Stimulated activated naive CD4-positive, alpha-beta T cell treated with Interleukin-2 at 50 U/mL for 16 hours (primary cell): Measurements from ENCODE around the gene ILKAP.
"Not testable (repeated sequence)": the region's sequence is repeated elsewhere in the genome, so short reads cannot be mapped to it uniquely, and the experiment has no call there.

Experiments
- DNase-seq: peaks from one replicate; lab custom pipeline; 2025; lab: John Stamatoyannopoulos, UW

The ILKAP gene

GRCh38 chr2:238187618-238188548 is 15.6 kb downstream of the ILKAP start:
- no peak for DNase-seq

- DNase-seq, result no peak
These were observed 19.7 kb downstream of the ILKAP start for GRCh38 chr2:238183821-238184220.

GRCh38 chr2:238182362-238182761 is 21.1 kb downstream of the ILKAP start:
- no peak for DNase-seq

GRCh38 chr2:238180554-238180953 is 22.9 kb downstream of the ILKAP start:
- DNase-seq, result no peak

GRCh38 chr2:238176613-238177012 is 26.9 kb downstream of the ILKAP start:
- DNase-seq, result no peak

- no peak for DNase-seq
These were observed 28.8 kb downstream of the ILKAP start for GRCh38 chr2:238174701-238175100.

- no peak for DNase-seq
These were observed 29.2 kb downstream of the ILKAP start for GRCh38 chr2:238174291-238174690.

- no peak for DNase-seq
These were observed 29.8 kb downstream of the ILKAP start for GRCh38 chr2:238173692-238174091.

GRCh38 chr2:238172439-238172838 is 31.1 kb downstream of the ILKAP start:
- DNase-seq, result no peak

GRCh38 chr2:238171575-238172187 is 31.8 kb downstream of the ILKAP start:
- DNase-seq, result no peak

GRCh38 chr2:238171072-238171431 is 32.4 kb downstream of the ILKAP start:
- not testable (repeated sequence) for DNase-seq

- DNase-seq, result no peak
These were observed 33.0 kb downstream of the ILKAP start for GRCh38 chr2:238170386-238171071.

- DNase-seq, result no peak
These were observed 33.7 kb downstream of the ILKAP start for GRCh38 chr2:238169708-238170251.

- DNase-seq, result no peak
These were observed 34.3 kb downstream of the ILKAP start for GRCh38 chr2:238169048-238169707.

GRCh38 chr2:238168196-238169047 is 35.1 kb downstream of the ILKAP start:
- DNase-seq, result no peak

- no peak for DNase-seq
These were observed 35.7 kb downstream of the ILKAP start for GRCh38 chr2:238167761-238168160.

- DNase-seq, result no peak
These were observed 36.2 kb downstream of the ILKAP start for GRCh38 chr2:238167344-238167715.

GRCh38 chr2:238166391-238167343 is 36.8 kb downstream of the ILKAP start:
- DNase-seq, result no peak

GRCh38 chr2:238165288-238165921 is 38.1 kb downstream of the ILKAP start:
- no peak for DNase-seq

GRCh38 chr2:238164906-238165287 is 38.6 kb downstream of the ILKAP start:
- no peak for DNase-seq
